Measurements from ENCODE around the gene SDSL.

The SDSL gene

DNA sequence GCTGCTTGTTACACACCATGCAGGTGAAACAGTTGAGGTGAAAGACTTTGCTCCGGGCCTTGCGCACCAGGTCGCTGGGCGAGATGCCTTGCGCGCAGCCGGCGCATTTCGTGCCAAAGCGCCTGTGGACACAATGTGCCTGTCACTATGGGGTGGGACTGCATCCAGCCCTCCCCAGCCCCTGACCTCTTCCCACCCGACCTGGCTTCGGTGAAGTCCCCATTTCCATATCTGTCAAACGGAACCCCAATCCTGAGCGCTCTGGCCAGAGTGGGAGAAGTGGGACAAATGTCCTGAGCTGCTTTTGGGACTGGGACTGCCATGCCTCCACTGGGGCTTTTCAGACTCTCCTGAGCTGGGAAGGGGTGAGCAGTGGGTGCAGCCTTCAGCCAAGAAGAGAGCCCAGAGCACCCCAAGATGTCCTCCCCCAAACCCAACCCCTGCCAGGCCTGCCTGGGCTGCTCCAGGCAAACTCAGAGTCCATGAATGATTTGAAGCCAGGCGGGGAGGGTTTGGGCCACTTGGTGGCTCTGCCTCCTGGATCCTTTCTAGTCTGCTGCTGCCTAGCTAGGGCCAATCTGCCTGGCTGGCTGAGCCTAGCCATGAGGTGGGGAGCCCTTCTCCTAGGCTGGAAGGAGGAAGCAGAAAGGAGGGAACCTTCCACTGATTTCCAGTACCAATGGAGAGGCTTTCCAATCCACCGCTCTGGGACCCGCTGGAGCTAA lies 47.2 kb downstream of the SDSL start:
- TF ChIP-seq ARNTL (CRISPR knock-in tag; IDR thresholded peaks at IDR 0.05; ENCODE audit: borderline replicate concordance, low read depth) (no peak), PPARA (CRISPR knock-in tag; IDR thresholded peaks at IDR 0.05; ENCODE audit: borderline replicate concordance) (no peak), ZFP30 (CRISPR knock-in tag; IDR thresholded peaks at IDR 0.05) (no peak), TOX (CRISPR knock-in tag; IDR thresholded peaks at IDR 0.05; ENCODE audit: borderline replicate concordance) (no peak), BACH2 (CRISPR knock-in tag; IDR thresholded peaks at IDR 0.05; ENCODE audit: borderline replicate concordance) (no peak), SNAI2 (CRISPR knock-in tag; IDR thresholded peaks at IDR 0.05) (no peak), ZC3H10 (CRISPR knock-in tag; IDR thresholded peaks at IDR 0.05) (no peak), CSDC2 (CRISPR knock-in tag; IDR thresholded peaks at IDR 0.05) (no peak), ZNF565 (CRISPR knock-in tag; conservative IDR thresholded peaks at IDR 0.05; ENCODE audit: low read depth) (no peak), RARB (CRISPR knock-in tag; IDR thresholded peaks at IDR 0.05) (no peak), ISL1 (CRISPR knock-in tag; IDR thresholded peaks at IDR 0.05) (no peak)
- TF ChIP-seq, protein P1, sequence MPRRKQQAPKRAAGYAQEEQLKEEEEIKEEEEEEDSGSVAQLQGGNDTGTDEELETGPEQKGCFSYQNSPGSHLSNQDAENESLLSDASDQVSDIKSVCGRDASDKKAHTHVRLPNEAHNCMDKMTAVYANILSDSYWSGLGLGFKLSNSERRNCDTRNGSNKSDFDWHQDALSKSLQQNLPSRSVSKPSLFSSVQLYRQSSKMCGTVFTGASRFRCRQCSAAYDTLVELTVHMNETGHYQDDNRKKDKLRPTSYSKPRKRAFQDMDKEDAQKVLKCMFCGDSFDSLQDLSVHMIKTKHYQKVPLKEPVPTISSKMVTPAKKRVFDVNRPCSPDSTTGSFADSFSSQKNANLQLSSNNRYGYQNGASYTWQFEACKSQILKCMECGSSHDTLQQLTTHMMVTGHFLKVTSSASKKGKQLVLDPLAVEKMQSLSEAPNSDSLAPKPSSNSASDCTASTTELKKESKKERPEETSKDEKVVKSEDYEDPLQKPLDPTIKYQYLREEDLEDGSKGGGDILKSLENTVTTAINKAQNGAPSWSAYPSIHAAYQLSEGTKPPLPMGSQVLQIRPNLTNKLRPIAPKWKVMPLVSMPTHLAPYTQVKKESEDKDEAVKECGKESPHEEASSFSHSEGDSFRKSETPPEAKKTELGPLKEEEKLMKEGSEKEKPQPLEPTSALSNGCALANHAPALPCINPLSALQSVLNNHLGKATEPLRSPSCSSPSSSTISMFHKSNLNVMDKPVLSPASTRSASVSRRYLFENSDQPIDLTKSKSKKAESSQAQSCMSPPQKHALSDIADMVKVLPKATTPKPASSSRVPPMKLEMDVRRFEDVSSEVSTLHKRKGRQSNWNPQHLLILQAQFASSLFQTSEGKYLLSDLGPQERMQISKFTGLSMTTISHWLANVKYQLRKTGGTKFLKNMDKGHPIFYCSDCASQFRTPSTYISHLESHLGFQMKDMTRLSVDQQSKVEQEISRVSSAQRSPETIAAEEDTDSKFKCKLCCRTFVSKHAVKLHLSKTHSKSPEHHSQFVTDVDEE (CRISPR knock-in tag; IDR thresholded peaks at IDR 0.05): no peak
- TF ChIP-seq, protein P2, sequence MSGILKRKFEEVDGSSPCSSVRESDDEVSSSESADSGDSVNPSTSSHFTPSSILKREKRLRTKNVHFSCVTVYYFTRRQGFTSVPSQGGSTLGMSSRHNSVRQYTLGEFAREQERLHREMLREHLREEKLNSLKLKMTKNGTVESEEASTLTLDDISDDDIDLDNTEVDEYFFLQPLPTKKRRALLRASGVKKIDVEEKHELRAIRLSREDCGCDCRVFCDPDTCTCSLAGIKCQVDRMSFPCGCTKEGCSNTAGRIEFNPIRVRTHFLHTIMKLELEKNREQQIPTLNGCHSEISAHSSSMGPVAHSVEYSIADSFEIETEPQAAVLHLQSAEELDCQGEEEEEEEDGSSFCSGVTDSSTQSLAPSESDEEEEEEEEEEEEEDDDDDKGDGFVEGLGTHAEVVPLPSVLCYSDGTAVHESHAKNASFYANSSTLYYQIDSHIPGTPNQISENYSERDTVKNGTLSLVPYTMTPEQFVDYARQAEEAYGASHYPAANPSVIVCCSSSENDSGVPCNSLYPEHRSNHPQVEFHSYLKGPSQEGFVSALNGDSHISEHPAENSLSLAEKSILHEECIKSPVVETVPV (CRISPR knock-in tag; IDR thresholded peaks at IDR 0.05): no peak
- TF ChIP-seq, protein P3, sequence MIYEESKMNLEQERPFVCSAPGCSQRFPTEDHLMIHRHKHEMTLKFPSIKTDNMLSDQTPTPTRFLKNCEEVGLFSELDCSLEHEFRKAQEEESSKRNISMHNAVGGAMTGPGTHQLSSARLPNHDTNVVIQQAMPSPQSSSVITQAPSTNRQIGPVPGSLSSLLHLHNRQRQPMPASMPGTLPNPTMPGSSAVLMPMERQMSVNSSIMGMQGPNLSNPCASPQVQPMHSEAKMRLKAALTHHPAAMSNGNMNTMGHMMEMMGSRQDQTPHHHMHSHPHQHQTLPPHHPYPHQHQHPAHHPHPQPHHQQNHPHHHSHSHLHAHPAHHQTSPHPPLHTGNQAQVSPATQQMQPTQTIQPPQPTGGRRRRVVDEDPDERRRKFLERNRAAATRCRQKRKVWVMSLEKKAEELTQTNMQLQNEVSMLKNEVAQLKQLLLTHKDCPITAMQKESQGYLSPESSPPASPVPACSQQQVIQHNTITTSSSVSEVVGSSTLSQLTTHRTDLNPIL (CRISPR knock-in tag; IDR thresholded peaks at IDR 0.05; ENCODE audit: low read depth): no peak
- ATAC-seq: no peak

DNA sequence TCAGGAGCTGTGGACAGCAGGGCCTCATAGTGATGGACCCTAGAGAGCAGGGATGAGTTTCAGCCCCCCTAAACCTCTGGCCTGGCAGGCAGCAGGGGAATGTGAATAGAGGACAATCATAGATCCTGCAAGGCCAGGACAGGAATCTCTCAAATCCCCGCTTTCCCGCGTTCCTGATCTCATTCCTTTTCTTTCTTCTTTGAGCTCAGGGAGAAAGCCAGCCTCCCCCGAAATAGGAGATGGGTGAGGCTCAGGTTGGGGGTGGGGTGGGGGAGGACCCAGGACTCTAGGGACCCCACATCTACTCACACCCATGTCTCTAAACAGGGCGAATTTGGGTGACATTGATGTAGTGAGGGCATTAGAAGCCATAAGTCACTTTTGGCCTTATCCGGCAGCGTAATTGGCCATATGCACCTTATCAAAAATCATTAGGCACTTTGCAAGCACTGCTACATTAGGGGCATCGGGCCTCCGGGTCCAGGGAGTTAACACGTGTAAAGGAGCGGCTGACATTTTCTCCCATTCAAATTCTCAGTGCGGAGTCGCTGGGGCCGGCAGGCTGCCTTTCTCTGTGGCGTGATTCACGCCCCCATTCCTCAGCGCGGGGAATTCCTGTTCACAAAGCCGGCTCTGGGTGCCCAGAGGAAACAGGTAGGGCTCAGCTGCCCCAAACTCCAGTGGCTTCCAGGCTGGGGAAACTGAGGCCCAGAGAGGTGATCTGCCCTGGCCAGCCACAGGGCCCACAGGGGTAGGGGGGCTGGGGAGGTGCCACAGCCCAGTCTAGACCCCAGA lies 48.0 kb downstream of the SDSL start:
- TF ChIP-seq CSDC2 (CRISPR knock-in tag; IDR thresholded peaks at IDR 0.05): no peak
- TF ChIP-seq, protein P1 (CRISPR knock-in tag; IDR thresholded peaks at IDR 0.05): no peak
- TF ChIP-seq ZNF70 (CRISPR knock-in tag; IDR thresholded peaks at IDR 0.05): no peak
- no peak for TF ChIP-seq OSR1 (CRISPR knock-in tag; IDR thresholded peaks at IDR 0.05)
- no peak for TF ChIP-seq ZNF565 (CRISPR knock-in tag; conservative IDR thresholded peaks at IDR 0.05; ENCODE audit: low read depth)
- TF ChIP-seq, protein P3 (CRISPR knock-in tag; IDR thresholded peaks at IDR 0.05; ENCODE audit: low read depth): no peak
- no peak for TF ChIP-seq ARNTL (CRISPR knock-in tag; IDR thresholded peaks at IDR 0.05; ENCODE audit: borderline replicate concordance, low read depth)
- no peak for TF ChIP-seq RARB (CRISPR knock-in tag; IDR thresholded peaks at IDR 0.05)
- TF ChIP-seq TOX (CRISPR knock-in tag; IDR thresholded peaks at IDR 0.05; ENCODE audit: borderline replicate concordance): no peak
- no peak for TF ChIP-seq SNAI2 (CRISPR knock-in tag; IDR thresholded peaks at IDR 0.05)
- ATAC-seq: no peak
